Activated naive CD4-positive, alpha-beta T cell treated with anti-CD3 and anti-CD28 coated beads, Interleukin-2, amount 50 U/mL, for 72 hours (primary cell): ENCODE measurements around the gene SRRT. TPM values are rescaled to one million over a fixed set of nuclear protein-coding genes. Genes with fewer than 3 reads are reported as not detected.

Experiments used
- ATAC-seq, 2 donors: fragments of 150-1000 bp; cut with Tn5 transposase; 2 replicates each; pipeline ENCODE4 v1.10.0; 2021; ENCODE audit warnings: mild to moderate bottlenecking in 2 of 2, moderate library complexity in 2 of 2
- DNase-seq, 2 donors: peaks; one replicate each; pipeline ENCODE4 v3.0.0; 2021 to 2022; ENCODE audit warnings: low spot score in 2 of 2
- H3K27ac Mint-ChIP-seq, 2 donors: one replicate each; pipeline ENCODE4 v1.8.0; 2022; ENCODE audit warnings: mild to moderate bottlenecking in 2 of 2, mixed read lengths in 2 of 2
- H3K36me3 Mint-ChIP-seq, 2 donors: one replicate each; pipeline ENCODE4 v1.8.0; 2022; ENCODE audit warnings: mixed read lengths in 2 of 2
- H3K9me3 Mint-ChIP-seq, 2 donors: one replicate each; pipeline ENCODE4 v1.8.0; 2022; ENCODE audit warnings: mixed read lengths in 2 of 2
- total RNA-seq, 2 donors: library from RNA; stranded (reverse); gene quantifications; one replicate each; pipeline ENCODE4 v1.2.3, GENCODE V29; 2022

The SRRT gene, protein sequence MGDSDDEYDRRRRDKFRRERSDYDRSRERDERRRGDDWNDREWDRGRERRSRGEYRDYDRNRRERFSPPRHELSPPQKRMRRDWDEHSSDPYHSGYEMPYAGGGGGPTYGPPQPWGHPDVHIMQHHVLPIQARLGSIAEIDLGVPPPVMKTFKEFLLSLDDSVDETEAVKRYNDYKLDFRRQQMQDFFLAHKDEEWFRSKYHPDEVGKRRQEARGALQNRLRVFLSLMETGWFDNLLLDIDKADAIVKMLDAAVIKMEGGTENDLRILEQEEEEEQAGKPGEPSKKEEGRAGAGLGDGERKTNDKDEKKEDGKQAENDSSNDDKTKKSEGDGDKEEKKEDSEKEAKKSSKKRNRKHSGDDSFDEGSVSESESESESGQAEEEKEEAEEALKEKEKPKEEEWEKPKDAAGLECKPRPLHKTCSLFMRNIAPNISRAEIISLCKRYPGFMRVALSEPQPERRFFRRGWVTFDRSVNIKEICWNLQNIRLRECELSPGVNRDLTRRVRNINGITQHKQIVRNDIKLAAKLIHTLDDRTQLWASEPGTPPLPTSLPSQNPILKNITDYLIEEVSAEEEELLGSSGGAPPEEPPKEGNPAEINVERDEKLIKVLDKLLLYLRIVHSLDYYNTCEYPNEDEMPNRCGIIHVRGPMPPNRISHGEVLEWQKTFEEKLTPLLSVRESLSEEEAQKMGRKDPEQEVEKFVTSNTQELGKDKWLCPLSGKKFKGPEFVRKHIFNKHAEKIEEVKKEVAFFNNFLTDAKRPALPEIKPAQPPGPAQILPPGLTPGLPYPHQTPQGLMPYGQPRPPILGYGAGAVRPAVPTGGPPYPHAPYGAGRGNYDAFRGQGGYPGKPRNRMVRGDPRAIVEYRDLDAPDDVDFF
- total RNA-seq, result 100 to 1,000 TPM; 205 to 242 TPM

DNA sequence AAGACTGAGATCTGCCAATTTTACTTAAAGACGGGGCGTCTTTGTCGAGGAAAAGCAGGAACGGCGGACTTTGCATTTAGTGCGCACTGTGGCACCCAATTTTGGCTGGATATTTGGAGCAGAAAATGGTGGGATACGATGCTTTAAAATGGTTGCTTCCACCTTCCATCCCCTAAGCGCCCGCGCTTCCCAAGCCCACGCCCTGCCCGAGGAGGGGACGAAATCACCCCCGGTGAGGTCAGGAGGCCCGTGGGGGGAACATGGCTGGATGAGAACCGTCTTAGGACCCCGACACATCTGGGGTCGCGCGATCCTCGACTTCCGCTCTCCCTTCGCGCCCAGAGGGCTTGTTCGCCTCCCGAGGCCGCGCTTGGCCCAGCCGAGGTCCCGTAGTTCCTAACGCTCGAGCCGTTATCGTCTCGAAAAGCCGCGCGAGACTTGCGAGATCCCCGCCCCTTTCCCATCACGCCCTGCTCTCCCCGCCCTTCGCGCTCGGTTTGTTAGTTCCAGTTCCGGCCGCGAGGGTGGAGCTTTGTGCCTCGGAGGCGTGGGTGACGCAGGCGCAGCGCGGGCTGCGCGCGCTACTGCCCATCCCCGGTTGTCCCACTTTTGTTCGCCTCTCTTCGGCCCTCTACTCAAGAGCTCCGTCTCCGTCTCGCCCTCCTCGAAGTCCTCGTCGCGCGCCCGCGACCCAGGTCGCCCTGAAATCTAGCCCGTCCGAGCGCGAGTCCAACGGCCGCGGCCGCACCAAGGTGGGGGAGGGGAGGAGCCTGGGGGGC, at the start of gene SRRT:
TSS of gene SRRT (plus strand) at position 527 of the 779 bp plus-strand sequence. CDS start 488 bp downstream, outside the sequence.
- peak within 1 kb of the TSS; percentile 97 to 99 for H3K27ac Mint-ChIP-seq
- peak; percentile 95 to 97 for ATAC-seq
- peaks cover 52% of the 10 kb centered on the region in 2 donors for H3K36me3 Mint-ChIP-seq
- DNase-seq, result peak; percentile 98
- H3K9me3 Mint-ChIP-seq, result no peaks in the 10 kb centered on the region

DNA sequence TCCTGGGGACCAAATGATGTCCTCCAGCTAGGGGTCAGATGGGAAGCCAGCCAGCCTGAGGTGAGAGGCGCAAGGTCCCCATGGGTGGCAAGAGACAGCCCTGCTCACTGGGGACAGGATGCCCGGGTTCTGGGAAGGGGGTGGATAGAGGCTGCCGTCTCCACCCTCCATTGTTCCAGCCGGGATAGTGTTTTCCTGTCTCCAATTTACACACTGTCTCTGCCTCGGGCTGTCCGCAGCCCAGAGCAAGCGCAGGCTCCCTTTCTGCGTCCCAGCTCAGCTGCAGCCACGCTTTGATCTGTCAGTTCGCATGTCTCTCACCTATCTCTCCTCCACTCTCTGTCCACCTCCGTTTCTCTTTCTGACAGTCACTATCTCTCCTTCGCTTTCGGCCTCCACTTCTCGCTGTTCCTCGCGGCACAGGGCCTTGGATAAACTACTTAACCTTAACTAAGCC, 49.7 kb upstream of the SRRT start:
- ATAC-seq (no peak), DNase-seq (no peak)
- Mint-ChIP-seq H3K9me3 (no peaks in the 10 kb centered on the region), H3K27ac (no peak overlapping the region), H3K36me3 (peaks cover 4 to 12% of the 10 kb centered on the region in 2 donors)

DNA sequence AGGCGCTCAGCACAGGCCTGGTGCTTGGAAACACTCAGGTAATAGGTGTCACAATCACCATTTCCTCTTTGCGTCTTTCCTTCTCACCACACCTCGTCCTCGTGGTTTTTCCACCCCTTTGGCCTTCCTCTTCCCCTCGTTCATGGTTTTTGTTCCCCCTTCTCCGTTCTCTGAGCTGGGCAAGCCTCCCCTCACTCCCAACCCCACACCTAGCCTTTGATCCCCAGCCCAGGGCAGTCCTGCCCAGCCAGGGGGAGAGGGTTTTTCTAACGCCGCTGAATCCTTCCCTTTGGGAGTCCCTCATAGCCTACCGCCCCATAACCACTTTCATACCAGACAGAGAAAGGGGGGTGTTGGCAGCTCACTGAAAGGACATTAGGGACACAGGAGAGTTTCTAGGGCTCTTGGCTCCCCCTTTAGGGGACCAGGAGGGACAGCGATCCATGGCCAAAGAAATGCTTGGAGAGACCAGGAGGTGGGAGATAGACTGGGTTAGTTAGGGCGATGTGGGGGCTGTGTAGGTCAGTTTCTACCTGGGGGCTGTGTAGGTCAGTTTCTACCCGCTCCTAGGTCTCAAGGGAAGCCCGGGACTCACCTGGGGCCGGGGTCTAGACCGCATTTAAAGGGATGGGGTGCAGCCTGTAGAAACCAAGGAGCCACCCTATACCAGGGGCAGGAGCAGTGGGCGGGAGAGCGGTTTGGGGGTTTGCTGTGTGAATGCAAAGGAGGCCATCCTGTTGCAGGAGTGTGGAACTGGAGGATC, 49.0 kb upstream of the SRRT start:
- ATAC-seq (no peak), DNase-seq (no peak)
- Mint-ChIP-seq H3K36me3 (peaks cover 4 to 12% of the 10 kb centered on the region in 2 donors), H3K9me3 (no peaks in the 10 kb centered on the region), H3K27ac (no peak overlapping the region)

DNA sequence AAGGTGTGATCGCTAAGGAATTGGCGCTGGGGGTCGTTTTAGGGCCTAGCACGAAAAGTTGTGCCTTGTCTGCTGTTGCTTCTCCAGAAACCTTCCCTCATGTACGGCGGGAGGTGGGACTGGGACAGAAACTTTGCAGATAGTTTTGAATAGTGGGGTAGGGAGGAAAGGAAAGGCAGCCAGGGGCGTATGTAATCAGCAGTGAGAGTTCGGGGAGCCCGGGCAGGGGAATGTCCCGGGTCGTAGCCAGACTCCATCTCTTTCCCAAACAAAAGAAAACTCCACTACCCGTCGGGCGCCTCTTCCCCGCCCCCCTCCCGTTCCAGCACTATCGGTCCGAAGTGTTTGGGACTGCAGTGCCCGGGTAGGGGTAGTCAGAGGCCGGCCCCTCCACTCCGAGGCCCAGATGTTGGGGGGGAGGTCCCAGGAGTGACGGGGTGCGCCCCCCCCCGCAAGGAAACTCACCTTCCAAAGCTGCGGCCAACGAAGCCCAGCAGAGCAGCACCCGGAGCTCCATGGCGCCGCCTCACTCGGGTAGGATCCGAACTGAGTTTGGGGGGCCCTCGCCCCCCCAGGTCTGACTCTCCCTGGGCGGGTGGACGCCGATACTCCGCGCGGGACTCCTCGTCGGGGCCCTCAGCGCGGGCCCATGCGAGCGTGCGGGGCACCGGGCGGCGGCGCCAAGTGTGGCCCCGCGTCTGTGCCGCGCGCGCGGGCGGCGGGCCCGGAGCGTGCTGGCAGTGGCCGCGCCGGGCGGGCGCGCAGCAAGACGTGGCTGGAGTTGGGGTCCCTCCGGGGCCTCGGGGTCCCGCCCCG, 48.2 kb upstream of the SRRT start:
- H3K9me3 Mint-ChIP-seq, result no peaks in the 10 kb centered on the region
- peaks cover 4 to 12% of the 10 kb centered on the region in 2 donors for H3K36me3 Mint-ChIP-seq
- no peak for DNase-seq
- no peak overlapping the region for H3K27ac Mint-ChIP-seq
- ATAC-seq, result peak in 1 of 2 donors; percentile 67

DNA sequence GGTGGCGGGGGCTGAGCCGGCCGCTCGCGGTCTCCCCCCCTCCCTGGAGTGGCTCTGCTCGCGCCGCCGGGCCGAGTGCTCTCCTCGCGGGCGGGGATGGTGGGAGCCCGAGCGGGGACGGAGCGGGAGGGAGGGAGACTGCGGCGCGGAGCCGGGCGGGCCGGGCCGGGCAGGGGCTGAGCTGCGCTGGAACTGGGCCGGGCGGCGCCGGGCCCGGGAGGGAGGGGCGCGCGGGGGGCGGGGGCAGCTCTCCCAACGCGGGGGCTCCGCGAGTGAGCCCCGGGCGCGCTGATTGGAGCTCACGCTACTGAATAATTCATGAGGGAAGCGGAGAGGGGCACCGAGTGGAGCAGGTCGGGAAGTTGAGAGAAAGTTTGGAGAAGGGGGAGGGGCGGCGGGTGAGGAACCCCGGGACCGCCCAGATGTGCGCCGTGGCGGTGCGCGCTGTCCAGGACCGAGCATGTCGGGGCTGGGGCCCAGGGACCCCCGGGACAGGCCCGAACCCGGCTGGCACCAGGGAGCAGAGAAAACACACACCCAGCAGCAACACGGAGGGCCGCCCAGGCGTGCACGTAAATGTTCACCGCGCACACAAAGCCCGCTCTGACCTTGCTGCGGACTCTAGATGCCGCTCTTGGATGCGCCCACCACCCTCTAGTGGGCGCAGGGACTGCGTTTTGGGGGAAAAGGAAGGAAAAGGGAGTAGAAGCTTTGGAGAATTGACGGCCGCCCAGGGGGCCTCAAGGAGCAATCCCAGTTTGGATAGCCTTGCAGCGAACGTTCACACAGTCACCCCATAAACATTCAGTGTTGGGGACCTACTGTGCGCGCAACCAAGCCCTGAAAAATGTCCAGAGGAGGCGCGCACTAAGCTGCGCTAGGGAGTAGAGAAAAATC, 47.3 kb upstream of the SRRT start, which contains the start of gene EPHB4:
TSS of gene EPHB4 (minus strand) at position 194 of the 897 bp plus-strand sequence. CDS start 493 bp downstream, outside the sequence.
- Mint-ChIP-seq H3K36me3 (peaks cover 4 to 12% of the 10 kb centered on the region in 2 donors), H3K27ac (no peak within 1 kb of the TSS), H3K9me3 (no peaks in the 10 kb centered on the region)
- peak in 1 of 2 donors; percentile 69 for ATAC-seq
- no peak for DNase-seq

DNA sequence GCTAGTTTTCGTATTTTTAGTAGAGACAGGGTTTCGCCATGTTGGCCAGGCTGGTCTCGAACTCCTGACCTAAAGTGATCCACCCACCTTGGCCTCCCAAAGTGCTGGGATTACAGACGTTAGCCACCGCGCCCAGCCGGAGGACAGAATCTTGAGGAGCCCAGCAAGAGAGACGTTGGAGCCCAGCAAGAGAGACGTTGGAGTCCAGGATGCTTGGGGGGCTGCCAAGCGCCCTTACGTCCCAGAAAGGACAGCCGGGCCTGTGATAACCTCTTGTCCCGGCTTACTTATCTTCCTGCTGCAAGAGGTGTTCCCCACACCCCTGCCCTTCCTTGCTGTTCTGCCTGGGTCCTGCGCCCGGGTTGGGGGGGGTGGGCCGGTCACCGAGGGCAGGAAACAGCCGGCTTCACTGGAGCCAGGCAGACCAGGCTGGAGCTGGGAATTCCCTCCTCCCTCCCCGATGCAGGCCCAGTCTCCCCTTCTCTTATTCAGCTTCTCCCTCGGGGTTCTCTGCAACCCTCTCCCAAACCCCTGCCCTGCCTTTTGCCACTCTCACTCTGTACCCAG, 45.7 kb upstream of the SRRT start:
- DNase-seq (no peak), ATAC-seq (no peak)
- Mint-ChIP-seq H3K36me3 (peaks cover 4 to 12% of the 10 kb centered on the region in 2 donors), H3K9me3 (no peaks in the 10 kb centered on the region), H3K27ac (no peak overlapping the region)

DNA sequence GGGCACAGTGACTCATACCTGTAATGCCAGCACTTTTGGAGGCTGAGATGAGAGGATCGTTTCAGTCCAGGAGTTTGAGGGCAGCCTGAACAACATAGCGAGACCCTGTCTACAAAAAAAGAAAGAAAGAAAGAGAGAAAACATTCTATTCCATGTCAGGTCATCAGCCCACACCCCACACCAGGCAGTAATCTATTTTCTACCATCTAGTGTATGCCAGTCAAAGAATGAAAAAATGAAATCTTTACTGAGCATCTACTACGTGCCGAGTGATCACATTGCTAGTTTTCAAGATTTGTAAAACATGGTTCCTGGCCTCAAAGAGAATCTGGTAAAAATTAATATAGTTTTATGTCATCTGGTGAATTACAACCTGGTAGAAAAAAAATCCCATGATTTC, 44.5 kb upstream of the SRRT start:
- ATAC-seq (no peak), DNase-seq (no peak)
- H3K9me3 Mint-ChIP-seq, result no peaks in the 10 kb centered on the region
- peaks cover 4 to 12% of the 10 kb centered on the region in 2 donors for H3K36me3 Mint-ChIP-seq
- no peak overlapping the region for H3K27ac Mint-ChIP-seq

DNA sequence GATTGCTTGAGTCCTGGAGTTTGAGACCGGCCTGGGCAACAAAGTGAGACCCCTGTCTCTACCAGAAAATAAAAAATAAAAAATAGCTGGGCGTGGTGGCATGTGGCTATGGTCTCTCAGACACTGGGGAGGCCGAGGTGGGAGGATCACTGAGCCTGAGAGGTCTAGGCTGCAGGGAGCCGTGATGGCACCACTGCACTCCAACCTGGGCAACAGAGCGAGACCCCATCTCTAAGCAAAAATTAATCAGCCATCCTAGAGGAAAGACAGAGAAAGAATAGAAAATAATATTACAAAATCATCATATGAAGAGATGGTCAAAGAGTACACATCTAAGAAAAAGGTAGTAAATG, 42.6 kb upstream of the SRRT start:
- no peak for ATAC-seq
- Mint-ChIP-seq H3K36me3 (peaks cover 4 to 6% of the 10 kb centered on the region in 2 donors), H3K27ac (no peak overlapping the region), H3K9me3 (no peaks in the 10 kb centered on the region)
- no peak for DNase-seq

DNA sequence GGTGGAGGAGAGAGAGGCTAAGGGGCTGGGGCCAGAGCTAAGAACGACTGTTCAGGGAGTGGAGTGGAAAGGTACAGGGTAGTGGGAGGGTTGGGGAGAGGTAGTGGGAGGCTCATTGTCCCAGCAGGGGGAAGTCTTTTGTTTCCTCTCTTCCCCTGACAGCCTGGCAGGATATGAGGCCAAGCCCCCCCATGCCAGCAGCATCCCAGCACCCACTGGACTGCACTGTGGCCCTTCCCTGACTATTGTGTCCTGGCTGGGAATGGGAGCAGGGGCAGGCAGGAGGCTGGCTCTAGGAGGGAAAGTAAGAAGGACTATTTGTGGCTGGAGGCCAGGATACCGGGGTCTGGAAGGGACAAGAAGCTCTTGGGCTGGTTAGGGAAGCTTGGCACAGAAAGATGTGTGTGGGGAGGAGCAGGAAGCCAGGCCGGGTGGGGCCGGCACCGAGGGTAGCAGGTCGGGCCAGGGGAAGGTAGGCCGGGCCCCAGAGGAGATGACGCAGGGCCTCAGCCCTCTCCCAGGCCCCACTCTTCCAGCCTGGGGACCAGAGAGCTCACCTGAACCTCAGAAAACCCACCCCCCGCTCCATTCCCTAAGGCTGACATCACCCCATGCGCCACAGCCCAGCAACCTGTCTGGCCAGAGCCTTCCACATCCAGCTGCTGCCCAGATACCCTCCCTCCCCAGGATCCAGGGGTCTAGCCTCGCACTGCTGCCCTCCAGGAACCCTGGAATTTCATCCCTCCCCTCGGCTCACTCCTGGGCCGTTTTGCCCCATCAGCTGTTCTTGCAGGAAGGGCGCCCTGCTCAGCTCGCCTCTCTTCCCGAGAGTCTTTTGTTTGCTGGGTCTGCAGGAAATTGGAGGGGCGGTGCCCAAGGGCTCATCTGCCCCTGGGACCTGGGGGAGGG, 38.7 kb upstream of the SRRT start:
- Mint-ChIP-seq H3K9me3 (no peaks in the 10 kb centered on the region), H3K27ac (no peak overlapping the region), H3K36me3 (no peaks in the 10 kb centered on the region)
- ATAC-seq (no peak), DNase-seq (no peak)

DNA sequence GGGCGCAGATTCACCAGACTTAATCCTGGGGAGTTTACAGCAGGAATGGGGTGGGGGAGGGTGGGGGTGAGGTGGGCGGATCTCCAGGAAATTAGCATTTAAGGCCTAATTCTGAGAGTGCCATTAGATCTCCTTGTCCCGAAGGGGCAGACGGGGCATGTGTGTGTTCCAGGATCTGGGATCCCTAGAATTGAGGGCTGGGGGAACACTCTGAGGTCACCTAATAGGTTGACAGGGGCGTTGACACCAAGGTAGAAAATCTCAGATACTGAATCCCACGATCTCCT, 38.1 kb upstream of the SRRT start:
- ATAC-seq, result peak in 1 of 2 donors; percentile 7

DNA sequence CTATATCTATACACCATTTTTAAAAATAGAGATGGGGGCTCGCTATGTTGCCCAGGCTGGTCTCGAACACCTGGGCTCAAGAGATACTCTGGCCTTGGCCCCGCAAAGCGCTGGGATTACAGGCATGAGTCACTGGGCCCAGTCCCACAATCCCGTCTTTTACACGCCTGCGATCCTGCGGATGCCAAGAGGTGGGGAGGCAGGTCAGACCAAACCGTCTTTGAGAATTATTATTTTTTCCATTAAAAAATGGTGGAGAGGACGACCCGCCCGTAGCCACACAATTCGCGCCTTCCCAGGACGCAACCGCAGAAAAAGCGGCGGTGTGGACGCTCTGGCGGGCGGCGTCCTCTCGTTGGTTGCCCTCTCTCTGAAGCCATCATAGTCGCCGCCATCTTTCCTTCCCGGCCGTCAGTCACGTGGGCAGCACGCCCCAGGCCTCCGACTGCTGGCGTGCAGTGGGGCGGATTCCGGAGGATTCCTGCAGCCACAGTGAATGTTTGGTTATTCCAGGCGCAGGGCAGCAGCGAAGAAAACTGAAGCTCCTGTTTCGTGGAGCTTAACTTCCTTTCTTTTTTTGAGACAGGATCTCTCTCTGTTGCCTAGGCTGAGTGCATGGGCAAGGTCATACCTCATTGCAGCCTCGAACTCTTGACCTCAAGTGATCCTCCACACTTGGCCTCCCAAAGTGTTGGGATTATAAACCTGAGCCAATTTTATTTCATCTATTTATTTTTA, 37.6 kb upstream of the SRRT start:
- ATAC-seq (peak; percentile 83 to 94), DNase-seq (peak; percentile 65 to 66)
- peak overlapping the region; percentile 50 to 74 for H3K27ac Mint-ChIP-seq
- H3K9me3 Mint-ChIP-seq, result no peaks in the 10 kb centered on the region
- no peaks in the 10 kb centered on the region for H3K36me3 Mint-ChIP-seq

More for the DNA sequence above, 38.1 kb upstream of the SRRT start:
- H3K36me3 Mint-ChIP-seq, result no peaks in the 10 kb centered on the region
- H3K27ac Mint-ChIP-seq, result no peak overlapping the region
- DNase-seq, result no peak
- no peaks in the 10 kb centered on the region for H3K9me3 Mint-ChIP-seq

DNA sequence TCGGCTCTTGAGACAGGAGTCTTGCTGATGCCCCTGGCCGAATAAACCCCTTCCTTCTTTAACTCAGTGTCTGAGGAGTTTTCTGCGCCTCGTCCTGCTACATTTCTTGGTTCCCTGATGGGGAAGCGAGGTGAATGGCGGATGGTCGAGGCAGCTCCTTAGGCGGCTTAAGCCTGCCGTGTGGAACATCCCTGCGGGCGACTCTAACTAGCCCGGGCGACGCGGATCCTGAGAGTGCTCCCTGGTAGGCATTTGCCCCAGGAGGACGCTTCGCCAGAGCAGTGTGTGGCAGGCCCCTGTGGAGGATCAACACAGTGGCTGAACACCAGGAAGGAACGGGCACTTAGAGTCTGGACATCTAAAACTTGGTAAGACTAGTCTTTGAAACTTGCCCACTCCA, 35.5 kb upstream of the SRRT start:
- Mint-ChIP-seq H3K36me3 (no peaks in the 10 kb centered on the region), H3K9me3 (no peaks in the 10 kb centered on the region), H3K27ac (no peak overlapping the region)
- ATAC-seq, result no peak
- DNase-seq, result no peak
